IMR-90 (cell line): ENCODE measurements around the gene ANKHD1. TPM values are rescaled to one million over a fixed set of nuclear protein-coding genes. Genes with fewer than 3 reads are reported as not detected.

Experiments used
- ATAC-seq: fragments of 200-7000 bp; cut with Tn5 transposase; 2 replicates; pipeline ENCODE4 v1.9.1; 2020; ENCODE audit warnings: low read depth, mild to moderate bottlenecking, moderate library complexity
- BruUV-seq: library from RNA; stranded (reverse); fragments of 400-500 nt; replicated peaks from 2 replicates; lab custom pipeline; 2021; lab: Mats Ljungman, UMichigan
- CTCF ChIA-PET: fragments of 300-600 bp; formaldehyde crosslinking; extraction: SDS; loops from one replicate; lab custom pipeline; 2021; ENCODE audit warnings: antibody characterized with exemption; lab: Yijun Ruan, JAX
- POLR2A ChIA-PET: fragments of 300-600 bp; sonication (Branson Sonifier 250); formaldehyde crosslinking; loops from one replicate; lab custom pipeline; 2022; ENCODE audit warnings: antibody characterized with exemption; ENCODE audit not compliant: unreplicated experiment; lab: Charles Lee
- DNase-seq: peaks from one replicate; pipeline ENCODE4 v3.0.0; 2013
- H2AFZ ChIP-seq: replicated peaks from 2 replicates; pipeline ENCODE3; 2013; ENCODE audit warnings: low read length, mild to moderate bottlenecking; ENCODE audit not compliant: poor library complexity
- H2AK5ac ChIP-seq: 2 replicates; pipeline ENCODE4 v1.6.1; 2013; ENCODE audit warnings: low read depth, low read length, inconsistent platforms
- H2AK9ac ChIP-seq: replicated peaks from 2 replicates; pipeline ENCODE3; 2013; ENCODE audit warnings: mild to moderate bottlenecking, low read depth, low read length, moderate library complexity; ENCODE audit not compliant: poor library complexity
- H2BK120ac ChIP-seq: 2 replicates; pipeline ENCODE4 v1.6.1; 2013; ENCODE audit warnings: low read depth, low read length, inconsistent platforms
- H2BK15ac ChIP-seq: 3 replicates; pipeline ENCODE4 v1.6.1; 2013; ENCODE audit warnings: low read depth, low read length, inconsistent platforms
- H2BK20ac ChIP-seq: 2 replicates; pipeline ENCODE4 v1.6.1; 2013; ENCODE audit warnings: low read depth, mild to moderate bottlenecking, inconsistent platforms, low read length, moderate library complexity
- H2BK5ac ChIP-seq: 2 replicates; pipeline ENCODE4 v1.6.1; 2013; ENCODE audit warnings: mild to moderate bottlenecking, low read depth, low read length, inconsistent platforms; ENCODE audit not compliant: poor library complexity, severe bottlenecking
- H3K14ac ChIP-seq: replicated peaks from 2 replicates; pipeline ENCODE4 v1.6.1; 2013; ENCODE audit warnings: low read depth, low read length, inconsistent platforms
- H3K18ac ChIP-seq: 2 replicates; pipeline ENCODE4 v1.6.1; 2013; ENCODE audit warnings: low read depth, low read length, control low read depth
- H3K23ac ChIP-seq: 2 replicates; pipeline ENCODE4 v1.6.1; 2013; ENCODE audit warnings: low read depth, low read length, inconsistent platforms
- H3K27ac ChIP-seq: 2 replicates; pipeline ENCODE4 v1.5.1; 2013; ENCODE audit warnings: mild to moderate bottlenecking, control low read depth, low read length; ENCODE audit not compliant: insufficient read depth
- H3K27me3 ChIP-seq: 2 replicates; pipeline ENCODE4 v1.6.1; 2013; ENCODE audit warnings: low read length; ENCODE audit not compliant: control insufficient read depth, insufficient read depth
- H3K36me3 ChIP-seq: 2 replicates; pipeline ENCODE4 v1.6.1; 2013; ENCODE audit warnings: low read length, mixed read lengths; ENCODE audit not compliant: control insufficient read depth, insufficient read depth
- H3K4ac ChIP-seq: 2 replicates; pipeline ENCODE4 v1.6.1; 2013; ENCODE audit warnings: low read depth, low read length, inconsistent platforms
- H3K4me1 ChIP-seq: 2 replicates; pipeline ENCODE4 v1.6.1; 2013; ENCODE audit warnings: low read length, mixed read lengths; ENCODE audit not compliant: control insufficient read depth, insufficient read depth
- H3K4me2 ChIP-seq: 2 replicates; pipeline ENCODE4 v1.6.1; 2013; ENCODE audit warnings: low read depth, mild to moderate bottlenecking, control low read depth, low read length, moderate library complexity
- H3K4me3 ChIP-seq: 2 replicates; pipeline ENCODE4 v1.5.1; 2013; ENCODE audit warnings: low read depth, mild to moderate bottlenecking, control low read depth, low read length, moderate library complexity; ENCODE audit not compliant: insufficient read depth
- H3K56ac ChIP-seq: 2 replicates; pipeline ENCODE4 v1.6.1; 2013; ENCODE audit warnings: low read length, inconsistent platforms; ENCODE audit not compliant: insufficient read depth; ENCODE audit errors: extremely low read depth
- H3K79me1 ChIP-seq, 2 experiments: 2 replicates each; pipeline ENCODE4 v1.6.1; 2013; ENCODE audit warnings: low read length in 2 of 2, inconsistent platforms in 1 of 2, low read depth in 1 of 2
- H3K9ac ChIP-seq: 2 replicates; pipeline ENCODE4 v1.6.1; 2013; ENCODE audit warnings: low read depth, low read length, control low read depth
- H3K9me1 ChIP-seq: 2 replicates; pipeline ENCODE4 v1.6.1; 2013; ENCODE audit warnings: low read length, inconsistent platforms; ENCODE audit not compliant: insufficient read depth
- H3K9me3 ChIP-seq: 2 replicates; pipeline ENCODE4 v1.6.1; 2013; ENCODE audit warnings: low read length; ENCODE audit not compliant: control insufficient read depth, insufficient read depth
- H4K20me1 ChIP-seq: 2 replicates; pipeline ENCODE4 v1.6.1; 2013; ENCODE audit warnings: low read length, inconsistent platforms; ENCODE audit not compliant: insufficient read depth
- H4K5ac ChIP-seq: 2 replicates; pipeline ENCODE4 v1.6.1; 2013; ENCODE audit warnings: mild to moderate bottlenecking, low read depth, low read length, control low read depth
- H4K8ac ChIP-seq, 2 experiments: 2 replicates each; pipeline ENCODE4 v1.6.1; 2013; ENCODE audit warnings: low read depth in 2 of 2, low read length in 2 of 2, control low read depth in 1 of 2, inconsistent platforms in 1 of 2
- H4K91ac ChIP-seq: 2 replicates; pipeline ENCODE4 v1.6.1; 2013; ENCODE audit warnings: low read depth, low read length, inconsistent platforms; ENCODE audit not compliant: insufficient read depth
- BHLHE40 ChIP-seq: fragments of 150-350 bp; IDR thresholded peaks from 2 replicates; pipeline ENCODE4 v1.6.1; 2016; ENCODE audit warnings: mild to moderate bottlenecking, low read depth, low read length
- CHD1 ChIP-seq: IDR thresholded peaks from 2 replicates; pipeline ENCODE4 v1.6.1; 2012; ENCODE audit warnings: low read depth, low read length, improper control_type of control experiment
- CTCF ChIP-seq: conservative IDR thresholded peaks from 2 replicates; pipeline ENCODE4 v1.5.1; 2012; ENCODE audit warnings: mild to moderate bottlenecking, low read depth, low read length, improper control_type of control experiment
- ELK1 ChIP-seq: fragments of 150-350 bp; IDR thresholded peaks from 2 replicates; pipeline ENCODE4 v1.6.1; 2016; ENCODE audit warnings: low read depth, mild to moderate bottlenecking, low read length, moderate library complexity, borderline replicate concordance
- FOS ChIP-seq: fragments of 150-350 bp; IDR thresholded peaks from 2 replicates; pipeline ENCODE4 v1.6.1; 2016; ENCODE audit warnings: low read depth, low read length
- MAFK ChIP-seq: IDR thresholded peaks from 2 replicates; pipeline ENCODE4 v1.6.1; 2012; ENCODE audit warnings: low read depth, low read length, improper control_type of control experiment
- MAZ ChIP-seq: IDR thresholded peaks from 2 replicates; pipeline ENCODE4 v1.6.1; 2012; ENCODE audit warnings: low read depth, mild to moderate bottlenecking, low read length, improper control_type of control experiment, moderate library complexity, borderline replicate concordance
- MXI1 ChIP-seq: IDR thresholded peaks from 2 replicates; pipeline ENCODE4 v1.6.1; 2012; ENCODE audit warnings: low read depth, mild to moderate bottlenecking, low read length, moderate library complexity, borderline replicate concordance
- NFE2L2 ChIP-seq: fragments of 150-350 bp; IDR thresholded peaks from 2 replicates; pipeline ENCODE4 v1.6.1; 2016; ENCODE audit warnings: low read depth, mild to moderate bottlenecking, low read length
- POLR2A ChIP-seq: IDR thresholded peaks from 2 replicates; pipeline ENCODE4 v1.6.1; 2012; ENCODE audit warnings: mild to moderate bottlenecking, low read depth, low read length
- RAD21 ChIP-seq: IDR thresholded peaks from 2 replicates; pipeline ENCODE4 v1.6.1; 2012; ENCODE audit warnings: low read length, improper control_type of control experiment
- RCOR1 ChIP-seq: IDR thresholded peaks from 2 replicates; pipeline ENCODE4 v1.6.1; 2012; ENCODE audit warnings: mild to moderate bottlenecking, low read length, improper control_type of control experiment; ENCODE audit not compliant: insufficient replicate concordance
- RFX5 ChIP-seq: IDR thresholded peaks from 2 replicates; pipeline ENCODE4 v1.8.0; 2012; ENCODE audit warnings: low read depth, mild to moderate bottlenecking, low read length, moderate library complexity
- SMC3 ChIP-seq: fragments of 150-350 bp; IDR thresholded peaks from 2 replicates; pipeline ENCODE4 v1.6.1; 2016; ENCODE audit warnings: low read depth, mild to moderate bottlenecking, antibody characterized with exemption, low read length, moderate library complexity
- USF2 ChIP-seq: fragments of 150-350 bp; IDR thresholded peaks from 2 replicates; pipeline ENCODE4 v1.6.1; 2017; ENCODE audit warnings: mild to moderate bottlenecking, antibody characterized with exemption, low read length, low read depth
- WGBS, 2 experiments: methylation state at CpG; one replicate each; pipeline versions ENCODE4 v1.1.5 to v1.1.7; 2013; ENCODE audit warnings: missing lambda C conversion rate in 2 of 2; ENCODE audit not compliant: insufficient read length in 1 of 2; ENCODE audit errors: extremely low coverage in 2 of 2; 5-methylcytosine and 5-hydroxymethylcytosine counted together
- dilution Hi-C: fragments of 300-500 bp; cut with HindIII; formaldehyde crosslinking; loops from one replicate; pipeline ENCODE4 v1.14.3; 2018; ENCODE audit warnings: low sequenced_read_pairs; ENCODE audit not compliant: unreplicated experiment
- in situ Hi-C: fragments of 300-500 bp; cut with MboI; formaldehyde crosslinking; loops from 3 replicates; pipeline ENCODE4 v1.14.3; 2019; ENCODE audit warnings: low sequenced_read_pairs, inconsistent platforms, mixed read lengths
- intact Hi-C: fragments of 100-400 bp; cut with micrococcal nuclease; formaldehyde crosslinking; loops from 2 replicates; pipeline ENCODE4 v1.10.0; 2022
- polyA plus RNA-seq, 3 experiments: library from polyadenylated mRNA; depleted of rRNA; stranded (reverse); fragments of >200 nt; gene quantifications; 2 replicates each; pipeline ENCODE4 v1.2.3, GENCODE V29; 2012; ENCODE audit warnings: low replicate concordance in 1 of 3
- total RNA-seq: library from RNA; depleted of rRNA; stranded (reverse); fragments of >200 nt; gene quantifications from 2 replicates; pipeline ENCODE4 v1.2.3, GENCODE V29; 2012

ANKHD1 gene
- total and polyA plus RNA-seq, 2 of the 4 experiments (the other 2 are of a cell fraction): 32.1 to 36.7 TPM

GRCh38 chr5:140560227-140560626, 158.6 kb downstream of the ANKHD1 start:
- Histone ChIP-seq H4K91ac (no peak overlapping the region), H2BK120ac (no peak overlapping the region), H3K36me3 (peaks cover 18% of the 10 kb centered on the region; the same call in 1 of the 2 replicates), H3K9me1 (peaks cover 14% of the 10 kb centered on the region), H4K5ac (no peak overlapping the region), H4K8ac (no peak overlapping the region), H3K4me2 (no peak overlapping the region), H2BK15ac (no peak overlapping the region), H2AFZ (no peak overlapping the region), H3K18ac (no peak overlapping the region), H3K4ac (no peak overlapping the region), H3K14ac (no peak overlapping the region), H3K56ac (no peak overlapping the region), H3K27me3 (no peaks in the 10 kb centered on the region), H3K79me1 (peaks cover 29 to 44% of the 10 kb centered on the region in 2 experiments), H3K4me3 (no peak overlapping the region), H2BK20ac (no peak overlapping the region), H2BK5ac (no peak overlapping the region), H2AK9ac (peak overlapping the region; percentile 13), H4K20me1 (no peaks in the 10 kb centered on the region), H3K9ac (no peak overlapping the region), H3K4me1 (peaks cover 15% of the 10 kb centered on the region), H2AK5ac (no peak overlapping the region), H3K27ac (no peak overlapping the region), H3K23ac (no peak overlapping the region), H3K9me3 (no peaks in the 10 kb centered on the region)
- ChIA-PET POLR2A (no interaction called here), CTCF (no interaction called here)
- DNase-seq (no peak), ATAC-seq (no peak)
- intact Hi-C loops (no loop called here), dilution Hi-C loops (no loop called here), in situ Hi-C loops (loop anchor here (5.0 kb wide), 1 partner anchor 87 kb away; the partner anchor contains the start of genes IK and NDUFA2)
- 98% methylated on average over 6 of the region's 10 CpGs; no CpG with 5 or more reads in 1 of the 2 experiments for WGBS, 2 experiments
- TF ChIP-seq MXI1 (no peak), MAZ (no peak), MAFK (no peak), SMC3 (no peak), POLR2A (no peak), RCOR1 (no peak), RAD21 (no peak), USF2 (no peak), RFX5 (no peak), CHD1 (no peak), CTCF (no peak), BHLHE40 (no peak), ELK1 (no peak), NFE2L2 (no peak), FOS (no peak)
- no TSS peak for BruUV-seq
